NCI-H1048 (cell line): Measurements from ENCODE around the gene DDX27.
"Not testable (repeated sequence)": the region's sequence is repeated elsewhere in the genome, so short reads cannot be mapped to it uniquely, and the experiment has no call there.

Experiments
- DNase-seq: peaks from one replicate; lab custom pipeline; 2025; lab: John Stamatoyannopoulos, UW

Gene DDX27, protein sequence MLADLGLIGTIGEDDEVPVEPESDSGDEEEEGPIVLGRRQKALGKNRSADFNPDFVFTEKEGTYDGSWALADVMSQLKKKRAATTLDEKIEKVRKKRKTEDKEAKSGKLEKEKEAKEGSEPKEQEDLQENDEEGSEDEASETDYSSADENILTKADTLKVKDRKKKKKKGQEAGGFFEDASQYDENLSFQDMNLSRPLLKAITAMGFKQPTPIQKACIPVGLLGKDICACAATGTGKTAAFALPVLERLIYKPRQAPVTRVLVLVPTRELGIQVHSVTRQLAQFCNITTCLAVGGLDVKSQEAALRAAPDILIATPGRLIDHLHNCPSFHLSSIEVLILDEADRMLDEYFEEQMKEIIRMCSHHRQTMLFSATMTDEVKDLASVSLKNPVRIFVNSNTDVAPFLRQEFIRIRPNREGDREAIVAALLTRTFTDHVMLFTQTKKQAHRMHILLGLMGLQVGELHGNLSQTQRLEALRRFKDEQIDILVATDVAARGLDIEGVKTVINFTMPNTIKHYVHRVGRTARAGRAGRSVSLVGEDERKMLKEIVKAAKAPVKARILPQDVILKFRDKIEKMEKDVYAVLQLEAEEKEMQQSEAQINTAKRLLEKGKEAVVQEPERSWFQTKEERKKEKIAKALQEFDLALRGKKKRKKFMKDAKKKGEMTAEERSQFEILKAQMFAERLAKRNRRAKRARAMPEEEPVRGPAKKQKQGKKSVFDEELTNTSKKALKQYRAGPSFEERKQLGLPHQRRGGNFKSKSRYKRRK

GRCh38 chr20:49219091-49219923, at the start of gene DDX27:
Gene DDX27 (plus strand): TSS chr20:49219416. CDS start chr20:49219449, 33 bp downstream.
- DNase-seq = peak; percentile 96

GRCh38 chr20:49169547-49169946, 49.7 kb upstream of the DDX27 start:
- no peak for DNase-seq

DNA sequence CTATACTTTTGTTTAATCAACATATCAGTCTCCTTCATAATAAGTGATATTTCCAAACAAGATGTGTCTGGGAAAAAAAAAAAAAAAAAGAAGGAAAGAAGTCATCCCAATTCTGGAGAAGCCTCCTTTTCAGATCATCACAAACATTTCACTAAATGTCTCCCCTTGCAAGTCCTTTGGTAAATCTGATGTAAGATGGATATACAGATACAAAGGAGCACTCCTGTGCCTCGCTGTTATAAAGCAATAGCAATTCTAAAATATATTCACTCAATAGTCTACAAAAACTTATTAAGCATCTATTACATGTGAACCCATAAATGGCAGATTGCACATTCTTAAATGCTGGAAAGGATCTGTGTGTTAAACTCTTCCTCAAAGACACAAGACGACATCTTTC, 48.5 kb upstream of the DDX27 start:
- no peak for DNase-seq

GRCh38 chr20:49171909-49172308, 47.3 kb upstream of the DDX27 start:
- no peak for DNase-seq

- DNase-seq = no peak
Observed at GRCh38 chr20:49172413-49172812, 46.8 kb upstream of the DDX27 start.

DNA sequence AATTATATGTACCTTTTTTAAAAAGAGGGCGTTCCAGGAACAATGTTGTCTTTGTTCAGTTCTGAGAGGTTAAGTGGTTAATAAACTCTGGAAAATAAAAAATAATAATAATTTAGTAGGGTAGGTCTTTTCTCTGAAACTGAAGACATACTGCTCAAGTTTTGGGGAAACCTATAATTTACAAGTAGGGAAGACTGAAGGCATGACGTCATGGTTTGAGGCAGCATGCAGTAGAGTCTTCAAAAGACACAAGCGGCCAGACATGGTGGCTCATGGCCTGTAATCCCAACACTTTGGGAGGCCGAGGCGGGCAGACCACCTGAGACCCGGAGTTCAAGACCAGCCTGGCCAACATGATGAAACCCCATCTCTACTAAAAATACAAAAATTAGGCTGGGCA, 45.0 kb upstream of the DDX27 start:
- no peak for DNase-seq

GRCh38 chr20:49179368-49180277, 39.6 kb upstream of the DDX27 start:
- DNase-seq = no peak

DNA sequence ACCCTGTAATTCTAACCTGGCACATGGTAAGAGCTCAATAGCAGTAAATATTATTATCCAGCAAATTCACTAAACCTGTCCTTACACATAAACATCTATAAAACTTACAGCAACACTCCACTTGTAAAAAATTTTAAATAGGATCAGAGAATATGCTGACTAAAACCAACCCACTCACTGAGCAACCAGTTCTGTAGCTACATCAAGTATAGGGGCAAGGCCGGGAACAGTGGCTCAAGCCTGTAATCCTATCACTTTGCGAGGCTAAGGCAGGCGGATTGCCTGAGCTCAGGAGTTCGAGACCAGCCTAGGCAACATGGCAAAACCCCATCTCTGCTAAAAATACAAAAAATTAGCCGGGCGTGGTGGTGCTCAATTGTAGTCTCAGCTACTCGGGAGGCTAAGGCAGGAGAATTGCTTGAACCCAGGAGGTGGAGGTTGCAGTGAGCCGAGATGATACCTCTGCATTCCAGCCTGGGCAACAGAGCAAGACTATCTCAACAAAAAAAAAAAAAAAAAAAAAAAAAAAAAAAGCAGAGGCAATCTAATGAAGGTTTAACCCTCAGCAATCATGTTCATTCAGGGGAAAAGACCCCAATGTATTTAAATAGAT, 37.8 kb upstream of the DDX27 start:
- no peak for DNase-seq

- DNase-seq = no peak
Observed at GRCh38 chr20:49183444-49183843, 35.8 kb upstream of the DDX27 start.

DNA sequence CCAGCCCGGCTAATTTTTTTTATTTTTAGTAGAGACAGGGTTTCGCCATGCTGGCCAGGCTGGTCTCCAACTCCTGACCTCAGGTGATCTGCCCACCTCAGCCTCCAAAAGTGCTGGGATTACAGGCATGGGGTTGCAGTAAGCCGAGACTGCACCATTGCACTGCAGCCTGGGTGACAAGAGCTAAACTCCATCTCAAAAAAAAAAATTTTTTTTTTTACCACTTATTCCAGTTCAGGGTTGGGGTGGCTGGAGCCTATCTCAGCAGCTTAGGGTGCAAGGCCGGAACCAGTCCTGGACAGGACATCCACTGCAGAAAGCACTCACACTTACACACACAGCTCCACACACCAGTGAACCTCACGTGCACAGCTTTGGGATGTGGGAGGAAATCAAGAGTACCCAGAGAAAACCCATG, 35.1 kb upstream of the DDX27 start:
- DNase-seq = not testable (repeated sequence)

DNA sequence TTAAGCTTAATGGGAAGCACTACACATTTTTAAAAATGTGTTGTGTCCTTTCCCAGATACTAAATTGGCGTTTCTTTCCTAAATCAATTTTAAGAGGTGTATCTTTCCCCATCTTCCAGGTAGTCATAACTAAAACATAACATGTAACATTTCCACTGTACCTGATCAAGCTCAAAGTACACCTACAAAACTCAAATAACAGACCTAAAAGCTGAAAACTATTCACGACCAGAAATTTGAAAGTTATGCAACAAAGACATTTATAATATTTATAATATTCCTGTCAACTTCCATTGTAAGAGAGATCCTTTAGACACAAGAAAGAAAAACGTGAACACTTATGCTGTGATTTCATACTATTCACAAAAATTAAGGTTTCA, 34.5 kb upstream of the DDX27 start:
- DNase-seq = no peak

GRCh38 chr20:49185071-49185761, 34.0 kb upstream of the DDX27 start:
- no peak for DNase-seq

DNA sequence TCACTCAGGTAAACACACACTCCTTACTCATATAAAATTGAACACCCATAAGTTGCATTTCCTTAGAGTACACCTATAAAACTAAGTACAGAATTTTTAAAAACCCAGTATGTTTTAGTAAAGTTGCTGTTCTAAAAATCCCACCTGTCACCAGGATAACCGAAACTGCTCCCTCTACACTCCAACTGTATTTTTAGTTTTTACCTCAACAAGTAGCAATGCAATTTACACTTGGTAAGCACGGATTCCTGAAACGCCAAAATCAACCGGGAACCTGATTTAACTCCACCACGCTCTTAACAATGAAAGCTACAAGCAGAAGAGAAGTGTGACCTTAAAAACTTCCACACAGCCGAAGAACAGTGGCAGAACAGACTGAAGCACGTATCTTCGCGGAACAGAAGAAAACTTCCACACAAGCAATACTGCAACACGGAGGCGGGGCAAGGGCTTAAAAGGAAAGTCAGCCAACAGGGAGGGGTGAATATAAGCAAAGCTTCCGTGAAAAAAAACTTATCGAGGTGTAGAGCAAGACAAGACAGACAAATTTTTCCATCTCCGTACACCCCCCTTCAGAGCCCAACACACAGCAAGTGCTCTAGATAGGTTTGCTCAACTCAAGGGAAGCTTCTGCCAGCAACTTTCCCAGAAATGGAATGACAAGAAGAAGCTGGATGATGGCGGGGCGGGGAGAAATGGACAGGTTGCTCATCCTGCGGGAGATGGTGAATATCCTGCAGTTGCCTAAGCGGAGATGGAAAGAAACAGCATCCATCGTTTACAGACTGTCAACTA, 32.5 kb upstream of the DDX27 start:
- no peak for DNase-seq

DNA sequence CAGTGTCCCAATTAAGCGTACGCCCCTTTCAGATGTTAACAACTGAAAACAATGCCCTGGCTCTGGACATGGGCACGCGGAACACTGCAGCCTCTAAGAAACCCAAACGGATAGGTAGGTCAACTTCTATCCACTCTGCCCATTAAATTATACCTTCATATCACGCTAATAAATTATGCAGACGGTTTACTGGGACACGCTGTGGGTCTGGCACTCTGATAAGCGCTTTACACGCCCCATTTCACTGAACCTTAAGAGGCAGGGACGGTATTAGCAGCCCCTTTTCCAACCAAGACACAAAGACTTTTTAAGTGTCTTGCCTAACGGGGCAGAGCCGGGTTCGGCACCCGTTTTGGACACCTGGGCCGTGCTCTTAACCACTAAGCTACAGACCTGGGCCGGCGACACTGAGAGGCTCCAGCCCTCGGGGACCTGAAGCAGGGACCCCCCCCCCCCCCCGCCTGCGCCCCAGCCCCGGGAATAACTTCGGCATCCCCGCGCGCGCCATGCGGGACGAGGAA, 31.8 kb upstream of the DDX27 start:
- no peak for DNase-seq

DNA sequence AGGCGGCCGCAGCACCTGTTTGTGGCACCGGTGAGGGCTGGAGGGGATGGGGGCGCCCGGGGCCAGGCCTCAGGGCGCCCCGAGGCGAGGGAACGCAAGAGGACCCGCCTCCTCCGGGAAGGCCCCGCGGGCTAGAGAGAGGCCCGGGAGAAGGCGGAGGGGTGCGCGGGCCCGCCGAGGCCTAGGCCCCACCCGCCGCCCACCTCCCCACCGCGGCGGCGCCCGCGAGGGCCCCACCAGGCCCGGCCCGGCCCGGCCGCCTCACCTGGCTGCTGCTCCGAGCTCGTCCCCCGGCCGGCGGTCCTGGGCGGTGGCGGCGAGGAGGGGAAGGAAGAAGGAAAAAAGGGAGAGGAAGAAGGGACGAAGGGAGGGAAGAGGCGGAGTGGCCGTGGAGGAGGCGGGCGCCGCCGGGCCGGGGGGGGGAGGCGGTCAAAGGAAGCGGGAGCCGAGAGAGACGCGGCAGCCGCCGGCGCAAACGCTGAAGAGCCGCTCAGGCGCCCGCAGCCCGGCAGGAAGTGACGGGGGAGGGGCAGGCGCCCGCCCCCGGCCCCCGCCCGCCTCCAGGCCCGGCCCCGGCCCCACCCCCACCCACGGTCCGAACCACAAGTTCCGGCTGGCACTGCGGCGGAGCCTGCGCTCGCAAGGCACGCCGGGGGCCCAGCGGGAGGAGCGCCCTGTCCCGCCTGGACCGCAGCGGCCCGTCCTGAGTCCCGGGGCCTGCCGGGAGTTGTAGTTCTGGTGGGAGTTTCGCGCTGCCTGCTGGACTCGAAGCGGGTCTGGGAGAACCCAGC, 31.2 kb upstream of the DDX27 start, which contains the start of gene STAU1:
TSS of gene STAU1 (minus strand) at position 484 of the 791 bp plus-strand sequence. CDS start 22,133 bp downstream, outside the sequence.
- peak; percentile 94 for DNase-seq

- not testable (repeated sequence) for DNase-seq
Observed at GRCh38 chr20:49192944-49193518, 26.2 kb upstream of the DDX27 start.

- DNase-seq = no peak
Observed at GRCh38 chr20:49199729-49200293, 19.4 kb upstream of the DDX27 start.
